ENCODE results near the gene ENOX1.

ENOX1 gene

DNA sequence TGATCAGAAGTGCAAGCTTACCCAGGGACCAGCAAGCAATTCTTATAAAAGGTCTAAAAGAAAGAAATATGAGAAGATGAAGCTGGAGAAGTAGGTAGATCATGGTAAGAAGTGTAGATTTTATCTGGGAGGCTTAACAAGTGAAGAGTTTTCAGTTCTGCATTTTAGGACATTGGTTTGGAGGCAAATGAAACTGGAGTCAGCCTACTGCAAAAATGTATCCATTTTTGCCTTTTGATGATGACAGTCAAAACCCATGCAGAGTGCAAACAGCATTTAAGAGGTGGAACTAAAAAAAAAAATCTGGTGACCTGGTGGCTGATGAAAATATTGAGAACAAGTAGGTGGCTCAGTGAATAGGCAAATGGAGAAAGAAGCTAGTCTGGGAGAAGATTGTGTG lies 546.5 kb downstream of the ENOX1 start:
- TF ChIP-seq SIN3A (IDR thresholded peaks at IDR 0.05; ENCODE audit: borderline replicate concordance, insufficient read depth, low read length) (no peak), POLR2AphosphoS5 (IDR thresholded peaks at IDR 0.05; ENCODE audit: low read depth, low read length) (no peak), TAF1 (IDR thresholded peaks at IDR 0.05; ENCODE audit: borderline replicate concordance, insufficient read depth, low read length) (no peak), FOXP2 (optimal IDR thresholded peaks at IDR 0.05; ENCODE audit: borderline replicate concordance, extremely low read depth, extremely low read length, insufficient read depth) (no peak)
- TF ChIP-seq, protein P1, sequence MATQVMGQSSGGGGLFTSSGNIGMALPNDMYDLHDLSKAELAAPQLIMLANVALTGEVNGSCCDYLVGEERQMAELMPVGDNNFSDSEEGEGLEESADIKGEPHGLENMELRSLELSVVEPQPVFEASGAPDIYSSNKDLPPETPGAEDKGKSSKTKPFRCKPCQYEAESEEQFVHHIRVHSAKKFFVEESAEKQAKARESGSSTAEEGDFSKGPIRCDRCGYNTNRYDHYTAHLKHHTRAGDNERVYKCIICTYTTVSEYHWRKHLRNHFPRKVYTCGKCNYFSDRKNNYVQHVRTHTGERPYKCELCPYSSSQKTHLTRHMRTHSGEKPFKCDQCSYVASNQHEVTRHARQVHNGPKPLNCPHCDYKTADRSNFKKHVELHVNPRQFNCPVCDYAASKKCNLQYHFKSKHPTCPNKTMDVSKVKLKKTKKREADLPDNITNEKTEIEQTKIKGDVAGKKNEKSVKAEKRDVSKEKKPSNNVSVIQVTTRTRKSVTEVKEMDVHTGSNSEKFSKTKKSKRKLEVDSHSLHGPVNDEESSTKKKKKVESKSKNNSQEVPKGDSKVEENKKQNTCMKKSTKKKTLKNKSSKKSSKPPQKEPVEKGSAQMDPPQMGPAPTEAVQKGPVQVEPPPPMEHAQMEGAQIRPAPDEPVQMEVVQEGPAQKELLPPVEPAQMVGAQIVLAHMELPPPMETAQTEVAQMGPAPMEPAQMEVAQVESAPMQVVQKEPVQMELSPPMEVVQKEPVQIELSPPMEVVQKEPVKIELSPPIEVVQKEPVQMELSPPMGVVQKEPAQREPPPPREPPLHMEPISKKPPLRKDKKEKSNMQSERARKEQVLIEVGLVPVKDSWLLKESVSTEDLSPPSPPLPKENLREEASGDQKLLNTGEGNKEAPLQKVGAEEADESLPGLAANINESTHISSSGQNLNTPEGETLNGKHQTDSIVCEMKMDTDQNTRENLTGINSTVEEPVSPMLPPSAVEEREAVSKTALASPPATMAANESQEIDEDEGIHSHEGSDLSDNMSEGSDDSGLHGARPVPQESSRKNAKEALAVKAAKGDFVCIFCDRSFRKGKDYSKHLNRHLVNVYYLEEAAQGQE (IDR thresholded peaks at IDR 0.05; ENCODE audit: insufficient read depth in 1 of 2, low read depth in 2 of 2, low read length in 2 of 2): no peak

DNA sequence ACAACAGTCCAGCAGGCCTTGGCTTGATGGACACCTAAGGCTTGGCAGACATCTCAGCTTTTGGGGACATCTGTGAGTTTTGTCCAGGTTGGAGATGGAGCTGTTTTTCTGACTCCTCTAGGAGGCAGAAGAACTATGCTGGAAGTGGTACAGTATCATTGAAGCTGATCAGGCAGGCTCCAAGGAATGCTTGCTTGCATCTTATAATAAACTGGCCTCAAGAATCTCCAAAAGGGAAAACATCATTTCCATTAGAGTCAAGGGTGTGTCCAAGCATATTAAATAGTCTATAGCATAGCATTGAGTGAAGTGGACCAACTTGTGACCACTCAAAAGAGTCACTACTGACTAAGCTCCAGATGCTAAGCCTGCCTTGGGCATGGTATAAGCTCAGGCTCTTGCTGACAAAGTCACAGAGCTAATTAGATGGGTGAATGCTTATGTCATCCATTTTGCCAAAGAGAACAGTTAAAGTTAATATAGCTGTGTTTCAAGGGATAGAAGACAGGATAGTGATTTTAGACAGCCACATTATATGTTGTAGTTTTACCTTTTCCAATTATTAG lies 547.4 kb downstream of the ENOX1 start:
- TF ChIP-seq SIN3A (IDR thresholded peaks at IDR 0.05; ENCODE audit: borderline replicate concordance, insufficient read depth, low read length) (no peak), FOXP2 (optimal IDR thresholded peaks at IDR 0.05; ENCODE audit: borderline replicate concordance, extremely low read depth, extremely low read length, insufficient read depth) (no peak), TAF1 (IDR thresholded peaks at IDR 0.05; ENCODE audit: borderline replicate concordance, insufficient read depth, low read length) (no peak), POLR2AphosphoS5 (IDR thresholded peaks at IDR 0.05; ENCODE audit: low read depth, low read length) (no peak)
- TF ChIP-seq, protein P1 (IDR thresholded peaks at IDR 0.05; ENCODE audit: insufficient read depth in 1 of 2, low read depth in 2 of 2, low read length in 2 of 2): no peak

DNA sequence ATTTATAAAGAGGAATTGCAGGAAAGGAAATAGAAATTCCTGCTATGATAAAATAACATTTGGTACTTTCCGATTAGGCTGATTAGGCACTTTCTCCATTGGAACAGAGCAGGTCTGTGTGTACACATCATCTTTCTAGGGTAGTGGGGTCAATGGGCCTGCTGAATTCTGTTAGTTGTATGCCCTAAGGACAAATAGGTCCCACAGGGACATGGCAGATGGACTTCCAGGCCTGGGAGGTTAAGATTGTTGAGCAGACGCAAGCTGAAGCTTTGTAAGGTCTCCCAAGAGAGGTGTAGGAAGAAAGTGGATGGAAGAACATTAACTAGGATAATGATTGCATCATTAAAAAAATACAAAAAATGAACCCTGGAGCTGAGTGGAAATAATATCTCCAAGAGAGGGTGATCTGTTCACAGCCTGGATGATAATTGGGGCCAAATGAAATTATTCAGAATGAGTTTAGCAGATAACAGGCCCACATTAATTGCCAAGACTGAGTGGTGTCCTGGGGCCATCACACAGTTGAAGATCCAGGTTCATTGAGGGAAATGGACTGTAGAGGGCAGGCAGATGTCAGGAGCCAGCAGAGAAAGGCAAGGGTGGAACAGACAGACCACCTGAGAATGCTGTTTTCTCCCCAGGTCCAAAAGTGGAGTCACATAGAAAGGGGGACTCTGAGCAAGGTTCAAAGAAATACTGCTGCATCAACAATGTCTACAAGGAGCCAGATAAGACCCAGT lies 548.3 kb downstream of the ENOX1 start:
- TF ChIP-seq SIN3A (IDR thresholded peaks at IDR 0.05; ENCODE audit: borderline replicate concordance, insufficient read depth, low read length): no peak
- no peak for TF ChIP-seq TAF1 (IDR thresholded peaks at IDR 0.05; ENCODE audit: borderline replicate concordance, insufficient read depth, low read length)
- TF ChIP-seq POLR2AphosphoS5 (IDR thresholded peaks at IDR 0.05; ENCODE audit: low read depth, low read length): no peak
- TF ChIP-seq, protein P1 (IDR thresholded peaks at IDR 0.05; ENCODE audit: insufficient read depth in 1 of 2, low read depth in 2 of 2, low read length in 2 of 2): no peak

DNA sequence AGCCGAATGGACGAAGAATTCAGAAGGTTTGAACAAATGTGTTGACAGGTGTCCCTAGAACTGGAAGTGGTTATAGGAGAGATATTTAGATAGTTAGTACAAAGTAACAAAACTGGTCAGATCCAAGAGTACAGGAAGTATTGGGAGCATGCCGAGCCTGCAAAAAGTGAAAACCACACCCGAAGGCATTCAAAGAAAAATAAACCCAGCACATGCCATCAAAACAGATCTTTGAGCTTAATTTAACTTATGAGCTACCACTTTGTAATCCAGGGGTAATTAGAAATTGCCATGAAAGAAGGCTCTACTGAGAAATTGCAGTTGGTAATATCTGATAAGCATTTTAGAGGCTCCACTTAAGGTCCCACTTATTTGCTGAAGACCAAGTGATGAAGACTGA lies 549.2 kb downstream of the ENOX1 start:
- TF ChIP-seq, protein P1 (IDR thresholded peaks at IDR 0.05; ENCODE audit: insufficient read depth in 1 of 2, low read depth in 2 of 2, low read length in 2 of 2): no peak
- no peak for TF ChIP-seq FOXP2 (optimal IDR thresholded peaks at IDR 0.05; ENCODE audit: borderline replicate concordance, extremely low read depth, extremely low read length, insufficient read depth)
- no peak for TF ChIP-seq SIN3A (IDR thresholded peaks at IDR 0.05; ENCODE audit: borderline replicate concordance, insufficient read depth, low read length)
- no peak for TF ChIP-seq POLR2AphosphoS5 (IDR thresholded peaks at IDR 0.05; ENCODE audit: low read depth, low read length)
- no peak for TF ChIP-seq TAF1 (IDR thresholded peaks at IDR 0.05; ENCODE audit: borderline replicate concordance, insufficient read depth, low read length)

All from PFSK-1 (cell line).